GM18511 (cell line): ENCODE data around the gene BIN2.
A peak's percentile ranks its signal among the peaks of the same experiment; 100 is the strongest.
"Not testable (repeated sequence)": the region's sequence is repeated elsewhere in the genome, so short reads cannot be mapped to it uniquely, and the experiment has no call there.

ENCODE experiments used
- ATAC-seq: cut with Tn5 transposase; IDR thresholded peaks from one replicate; pipeline ENCODE4 v1.9.1; 2021; ENCODE audit warnings: mild to moderate bottlenecking, moderate library complexity; ENCODE audit not compliant: unreplicated experiment

Gene BIN2

GRCh38 chr12:51346581-51346980 is 22.6 kb upstream of the BIN2 start, which contains the start of gene CELA1:
TSS of gene CELA1 (minus strand) at chr12:51346679. CDS start at chr12:51346638, 41 bp downstream.
- no peak for ATAC-seq

DNA sequence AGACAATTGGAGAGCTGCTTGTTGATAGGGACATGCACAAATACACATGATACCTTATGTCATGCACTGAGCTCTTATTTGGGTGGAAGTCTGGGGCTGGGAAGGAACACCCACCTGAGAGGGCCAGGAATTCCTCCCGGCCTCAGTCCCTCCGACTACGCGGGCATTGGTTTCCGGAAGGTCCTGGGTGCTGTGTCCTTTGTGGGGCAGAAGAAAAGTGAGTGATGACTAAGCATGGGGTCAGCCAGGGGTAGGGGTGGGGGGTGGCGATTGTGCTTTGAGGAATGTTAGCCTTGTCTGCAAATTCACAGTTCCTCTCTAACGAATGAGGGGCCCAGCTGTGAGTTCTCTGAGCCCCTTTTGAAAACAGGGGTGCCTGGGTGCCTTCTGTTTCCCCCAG is 21.7 kb upstream of the BIN2 start:
- ATAC-seq, result no peak

DNA sequence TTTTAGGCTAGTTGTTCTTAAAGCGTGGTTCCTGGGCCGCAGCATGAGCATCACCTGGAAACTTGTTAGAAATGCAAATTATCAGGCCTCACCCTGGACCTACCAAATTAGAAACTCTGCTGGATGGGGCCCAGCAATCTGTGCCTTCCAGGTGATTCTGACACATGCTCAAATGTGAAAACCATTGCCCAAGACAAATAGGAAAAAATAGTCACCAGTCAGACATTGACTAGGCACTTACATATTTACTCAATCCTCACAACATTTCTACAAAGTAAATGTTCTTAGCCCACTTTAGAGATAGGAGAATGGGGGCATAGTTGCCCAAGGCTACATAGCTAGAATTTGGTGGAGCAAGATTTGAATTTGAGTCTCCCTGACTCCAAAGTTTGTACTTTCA is 19.2 kb upstream of the BIN2 start:
- no peak for ATAC-seq

- no peak for ATAC-seq
Observed at GRCh38 chr12:51342416-51342815, 18.4 kb upstream of the BIN2 start.

DNA sequence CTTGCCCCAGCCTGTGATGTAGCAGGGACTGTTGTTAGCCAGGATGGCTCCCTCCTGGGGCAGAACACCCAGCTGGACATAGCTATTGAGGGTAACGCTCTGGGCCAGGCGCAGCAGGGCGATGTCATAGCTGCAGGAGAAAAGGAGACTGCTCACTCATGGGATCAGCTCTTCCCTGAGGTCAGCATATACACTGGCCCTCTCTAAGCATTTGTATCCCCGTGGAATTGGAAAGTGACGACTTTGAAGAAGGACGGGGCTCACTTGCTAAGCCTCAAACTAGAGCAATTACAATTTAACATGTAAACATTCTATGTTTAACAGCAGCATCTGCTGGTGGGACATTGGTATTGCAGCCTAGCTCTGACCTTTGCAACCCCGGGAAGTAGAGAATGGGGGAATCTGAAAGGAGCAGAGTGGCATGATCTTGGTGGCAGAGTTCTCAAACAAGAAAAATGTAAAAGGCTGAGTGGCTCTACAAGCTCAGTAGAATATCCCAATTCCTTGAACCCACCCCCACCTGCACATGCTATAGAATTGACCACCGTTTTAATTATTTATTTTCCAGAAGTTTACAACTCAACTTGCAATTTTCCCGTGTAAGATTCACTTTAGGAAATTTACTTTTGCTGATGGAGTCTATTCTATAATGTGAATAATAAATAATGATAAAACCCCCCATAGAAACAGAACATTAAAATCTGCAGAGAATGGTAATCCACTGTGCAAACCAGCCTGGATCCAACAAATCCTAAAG is 17.5 kb upstream of the BIN2 start:
- ATAC-seq, result no peak

DNA sequence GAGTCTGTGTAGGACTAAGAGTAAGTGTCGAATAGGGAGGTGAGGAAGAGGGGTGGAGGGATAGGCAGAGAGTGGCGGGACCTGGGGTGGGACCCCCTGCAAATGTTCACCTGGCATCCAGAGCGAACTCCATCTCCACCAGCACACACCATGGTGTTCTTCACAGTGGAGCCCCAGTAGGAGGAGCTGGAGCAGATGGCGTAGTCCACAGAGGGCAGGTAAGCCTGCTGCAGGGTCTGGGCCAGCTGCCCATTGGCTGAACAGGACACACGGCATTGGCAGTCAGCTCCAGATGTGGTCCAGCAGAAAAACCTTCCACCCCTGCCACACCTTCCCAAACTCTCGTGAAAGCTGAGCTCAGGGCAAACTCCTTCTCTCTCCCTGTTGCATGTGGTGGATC is 15.8 kb upstream of the BIN2 start:
- no peak for ATAC-seq

GRCh38 chr12:51337336-51337735 is 13.4 kb upstream of the BIN2 start:
- not testable (repeated sequence) for ATAC-seq

GRCh38 chr12:51335931-51336330 is 12.0 kb upstream of the BIN2 start:
- ATAC-seq, result no peak

- no peak for ATAC-seq
Observed at GRCh38 chr12:51334764-51335163, 10.8 kb upstream of the BIN2 start.

DNA sequence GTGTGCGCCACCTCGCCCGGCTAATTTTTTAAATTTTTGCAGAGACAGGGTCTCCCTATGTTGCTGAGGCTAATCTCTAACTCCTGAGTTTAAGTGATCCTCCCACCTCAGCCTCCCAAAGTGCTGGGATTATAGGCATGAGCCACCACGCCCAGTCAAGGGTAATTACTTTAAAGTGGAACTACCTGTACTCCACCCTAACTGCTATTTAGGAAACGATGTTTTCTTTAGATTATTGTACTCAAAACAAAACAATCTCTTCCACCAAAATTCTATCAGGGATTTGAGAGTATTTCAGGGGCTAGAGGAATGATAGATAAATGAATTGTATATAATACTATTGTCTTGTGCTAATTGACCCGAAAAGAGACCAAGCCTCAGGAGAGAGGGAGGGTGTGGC is 9.6 kb upstream of the BIN2 start:
- no peak for ATAC-seq

GRCh38 chr12:51330186-51330585 is 6.2 kb upstream of the BIN2 start:
- ATAC-seq, result no peak

DNA sequence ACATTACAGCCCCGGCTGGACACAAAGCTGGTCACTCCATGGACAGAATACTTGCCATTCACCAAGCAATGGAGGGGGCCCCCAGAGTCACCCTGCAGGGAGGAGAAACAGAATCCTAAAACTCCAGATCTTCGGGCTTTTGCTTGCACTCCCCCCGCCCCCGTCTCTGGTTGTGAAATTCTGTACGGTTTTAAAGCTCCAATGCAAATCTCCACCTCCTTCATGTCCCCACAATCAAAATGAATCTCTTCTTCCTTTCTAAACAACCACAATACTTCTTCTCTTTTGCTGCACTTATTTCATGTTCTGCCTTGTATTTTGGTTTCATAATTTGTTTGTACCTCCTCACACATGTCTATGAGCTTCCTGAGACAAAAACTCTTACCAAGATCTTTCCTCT is 5.8 kb upstream of the BIN2 start:
- ATAC-seq, result no peak

GRCh38 chr12:51328587-51328986 is 4.6 kb upstream of the BIN2 start:
- ATAC-seq, result no peak

- ATAC-seq, result peak; percentile 54
Observed at GRCh38 chr12:51326698-51327439, 2.9 kb upstream of the BIN2 start.

- ATAC-seq, result no peak
Observed at GRCh38 chr12:51324953-51325352, 979 bp upstream of the BIN2 start.

DNA sequence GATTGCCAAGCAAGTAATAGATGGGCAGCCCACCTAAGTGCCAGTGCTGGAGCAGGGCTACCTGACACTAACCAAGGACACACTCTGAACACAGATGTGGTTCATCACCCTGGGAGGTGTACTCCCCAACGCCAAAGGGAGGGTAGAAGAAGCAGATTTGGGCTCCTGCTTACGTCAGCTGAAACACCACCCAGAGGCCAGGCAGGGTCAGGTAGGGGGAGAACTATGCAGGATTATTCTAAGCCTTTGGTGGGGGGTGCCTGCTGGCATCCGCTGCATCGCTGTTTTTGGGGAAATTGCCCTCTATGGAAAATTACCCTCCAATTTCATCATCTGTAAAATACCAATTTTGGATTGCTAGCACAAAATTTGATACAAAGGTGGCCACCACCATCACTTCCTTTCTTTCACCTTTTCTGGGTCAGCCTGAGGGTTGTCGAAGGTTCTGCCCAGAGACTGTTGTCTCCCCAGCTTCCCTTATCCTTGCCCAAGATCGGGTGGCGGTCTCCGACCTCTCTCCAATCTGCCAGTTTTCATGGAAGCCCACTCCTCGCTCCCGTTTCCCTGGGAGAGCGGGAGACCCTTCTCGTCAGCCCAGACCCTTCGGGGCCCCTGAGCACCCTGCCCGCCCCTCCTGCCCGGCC is 535 bp downstream of the BIN2 start:
- peak; percentile 34 for ATAC-seq

DNA sequence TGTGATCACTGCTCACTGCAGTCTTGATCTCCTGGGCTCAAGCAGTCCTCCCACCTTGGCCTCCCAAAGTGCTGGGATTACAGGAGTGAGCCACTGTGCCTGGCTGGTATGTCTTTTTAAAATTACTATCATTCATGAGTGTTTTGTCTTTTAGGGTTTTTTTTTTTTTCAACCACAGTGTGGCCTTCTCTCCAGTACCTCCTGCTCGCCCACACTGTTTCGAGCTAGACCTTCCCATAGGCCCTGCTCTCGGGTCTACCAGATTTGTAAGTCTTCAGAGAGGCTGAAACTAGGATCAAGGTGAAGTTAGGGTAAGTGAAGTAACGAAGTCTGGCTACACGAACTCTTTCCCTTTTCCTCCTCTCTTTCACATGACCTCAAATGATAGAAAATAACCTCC is 1.5 kb downstream of the BIN2 start:
- no peak for ATAC-seq

DNA sequence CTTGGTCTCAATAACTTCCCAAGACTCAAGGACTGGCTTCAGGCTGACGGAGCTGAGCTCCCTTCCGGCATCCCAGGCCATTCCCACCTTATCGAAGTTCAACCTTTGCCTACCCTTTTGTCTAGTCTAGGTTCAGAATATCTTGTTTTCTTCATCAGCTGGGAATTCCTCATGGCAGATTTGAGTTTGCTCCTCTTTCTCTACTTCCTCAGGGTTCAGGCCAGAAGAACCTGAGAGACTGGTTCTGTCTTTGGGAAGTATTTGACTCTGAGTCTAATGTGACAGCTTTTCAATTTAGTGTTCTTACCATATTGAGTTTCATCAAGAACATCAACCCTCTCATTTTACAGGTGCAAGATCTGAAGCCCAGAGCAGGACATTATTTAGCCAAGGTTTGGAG is 2.1 kb downstream of the BIN2 start:
- no peak for ATAC-seq

- no peak for ATAC-seq
Observed at GRCh38 chr12:51320695-51321320, 3.2 kb downstream of the BIN2 start.

DNA sequence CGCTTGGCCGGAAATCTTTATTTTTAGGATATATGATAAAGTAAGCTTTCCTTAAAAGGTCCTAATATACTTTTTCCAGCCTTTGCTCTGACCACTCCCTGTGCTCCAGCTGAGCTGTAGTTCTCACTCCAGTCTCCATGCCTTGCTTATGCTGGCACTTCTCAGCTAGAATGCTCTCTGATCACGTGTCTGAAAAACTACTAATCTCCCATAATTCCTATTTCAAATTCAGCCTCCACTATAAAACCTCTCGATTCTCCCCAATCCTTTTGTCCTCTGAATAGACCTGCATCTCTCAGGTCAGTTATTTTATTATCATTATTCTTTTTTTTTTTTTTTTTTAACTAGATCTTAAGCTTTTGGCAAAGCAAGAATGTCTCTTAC is 3.7 kb downstream of the BIN2 start:
- ATAC-seq, result no peak

GRCh38 chr12:51318846-51319599 is 5.0 kb downstream of the BIN2 start:
- ATAC-seq, result peak; percentile 54
